Prostate gland (tissue), 2 donors: Measurements from ENCODE around the gene FNDC3B.

Experiments used
- POLR2A ChIP-seq: fragments of 450-650 bp; IDR thresholded peaks from one replicate; pipeline ENCODE4 v1.6.1; 2016; ENCODE audit warnings: antibody characterized with exemption, mild to moderate bottlenecking
- TF ChIP-seq, protein P1 (sequence below), 4 experiments: fragments of 200-600 bp in 2 of 4; fragments of 450-650 bp in 2 of 4; sonication (generic) in 2 of 4; IDR thresholded peaks; 1 replicate in 3 of 4; 2 replicates in 1 of 4; pipeline ENCODE4 v1.5.1; 2016 to 2019; ENCODE audit warnings: antibody characterized with exemption in 4 of 4, mild to moderate bottlenecking in 2 of 4, moderate library complexity in 2 of 4

DNA sequence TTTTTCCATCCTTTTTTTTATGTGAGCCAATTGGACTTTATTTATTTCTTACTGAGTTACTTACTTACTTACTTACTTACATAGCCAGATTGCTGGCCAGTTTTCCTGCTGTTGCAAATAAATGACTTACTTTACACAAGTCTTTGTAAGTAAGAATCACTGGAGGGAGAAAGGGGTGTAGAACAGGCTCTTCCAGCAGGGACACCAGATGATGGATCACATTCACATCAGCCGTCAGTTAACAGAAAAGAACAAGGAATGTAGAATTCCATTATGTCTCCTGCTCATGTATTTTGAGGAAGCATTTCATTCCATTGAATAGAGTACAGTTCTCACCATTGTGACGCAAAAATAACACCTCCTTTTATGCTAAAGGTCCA, 188.6 kb downstream of the FNDC3B start:
- no peak for TF ChIP-seq POLR2A
- TF ChIP-seq, protein P1, sequence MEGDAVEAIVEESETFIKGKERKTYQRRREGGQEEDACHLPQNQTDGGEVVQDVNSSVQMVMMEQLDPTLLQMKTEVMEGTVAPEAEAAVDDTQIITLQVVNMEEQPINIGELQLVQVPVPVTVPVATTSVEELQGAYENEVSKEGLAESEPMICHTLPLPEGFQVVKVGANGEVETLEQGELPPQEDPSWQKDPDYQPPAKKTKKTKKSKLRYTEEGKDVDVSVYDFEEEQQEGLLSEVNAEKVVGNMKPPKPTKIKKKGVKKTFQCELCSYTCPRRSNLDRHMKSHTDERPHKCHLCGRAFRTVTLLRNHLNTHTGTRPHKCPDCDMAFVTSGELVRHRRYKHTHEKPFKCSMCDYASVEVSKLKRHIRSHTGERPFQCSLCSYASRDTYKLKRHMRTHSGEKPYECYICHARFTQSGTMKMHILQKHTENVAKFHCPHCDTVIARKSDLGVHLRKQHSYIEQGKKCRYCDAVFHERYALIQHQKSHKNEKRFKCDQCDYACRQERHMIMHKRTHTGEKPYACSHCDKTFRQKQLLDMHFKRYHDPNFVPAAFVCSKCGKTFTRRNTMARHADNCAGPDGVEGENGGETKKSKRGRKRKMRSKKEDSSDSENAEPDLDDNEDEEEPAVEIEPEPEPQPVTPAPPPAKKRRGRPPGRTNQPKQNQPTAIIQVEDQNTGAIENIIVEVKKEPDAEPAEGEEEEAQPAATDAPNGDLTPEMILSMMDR (IDR thresholded peaks at IDR 0.05) = no peak
